ENCODE data around the gene SMOC2. TPM values are rescaled to one million over a fixed set of nuclear protein-coding genes. Genes with fewer than 3 reads are reported as not detected.

The SMOC2 gene
- total RNA-seq, 1 experiment from 2014 or later, result 0.42 TPM

DNA sequence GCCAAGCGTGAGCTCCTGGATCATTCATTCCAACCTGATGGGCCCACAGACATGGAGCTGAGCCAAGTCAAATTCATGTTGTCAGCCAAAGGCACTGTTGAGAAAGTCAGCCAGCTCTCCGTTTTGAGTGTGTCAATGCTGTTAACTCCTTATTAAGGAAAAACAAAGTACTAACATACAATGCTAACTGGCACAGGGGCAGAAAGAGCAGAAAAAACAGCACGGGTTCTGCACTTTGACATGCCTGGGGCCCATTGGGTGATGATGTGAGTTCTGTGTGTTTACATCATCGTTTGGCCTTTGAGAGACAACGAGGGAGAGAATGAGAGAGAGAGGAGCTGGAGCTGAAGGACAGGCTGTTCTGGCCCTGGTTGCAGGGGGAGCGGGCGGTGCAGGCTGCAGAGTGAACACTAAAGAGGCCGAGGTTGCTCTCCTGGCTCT, 85.9 kb downstream of the SMOC2 start:
- Histone ChIP-seq H3K4me2 (ENCODE audit: low read length) (no peak overlapping the region), H3K9me3 (ENCODE audit: control insufficient read depth in 1 of 2, insufficient read depth in 1 of 2, low read depth in 1 of 2, low read length in 2 of 2) (no peaks in the 10 kb centered on the region), H3K36me3 (ENCODE audit: control insufficient read depth in 1 of 2, insufficient read depth in 2 of 2, low read length in 2 of 2) (no peaks in the 10 kb centered on the region), H3K9me2 (ENCODE audit: insufficient read depth) (no peaks in the 10 kb centered on the region), H3K9ac (ENCODE audit: low read length) (no peak overlapping the region), H2AFZ (ENCODE audit: low read depth, low read length, poor library complexity, severe bottlenecking) (no peak overlapping the region), H3K27ac (ENCODE audit: low read depth, low read length) (no peak overlapping the region), H3K4me1 (ENCODE audit: control insufficient read depth in 1 of 2, insufficient read depth in 2 of 2, low read length in 2 of 2) (peaks cover 5 to 8% of the 10 kb centered on the region in 2 experiments; a peak in 3 of 4 replicates), H3K27me3 (ENCODE audit: insufficient read depth, low read length) (no peaks in the 10 kb centered on the region), H4K20me1 (ENCODE audit: insufficient read depth) (no peaks in the 10 kb centered on the region), H3K4me3 (replicated peaks in 1 of 2; ENCODE audit: low read depth in 1 of 2, low read length in 2 of 2) (no peak overlapping the region), H3K79me2 (ENCODE audit: insufficient read depth, low read length) (no peaks in the 10 kb centered on the region)
- TF ChIP-seq EGR1 (IDR thresholded peaks at IDR 0.05; ENCODE audit: low read depth) (no peak), JUND (IDR thresholded peaks at IDR 0.05) (no peak), SRF (IDR thresholded peaks at IDR 0.05; ENCODE audit: low read depth) (no peak), RAD21 (IDR thresholded peaks at IDR 0.05; ENCODE audit: low read depth) (no peak), SP1 (IDR thresholded peaks at IDR 0.05; ENCODE audit: low read depth) (no peak), ZFX (IDR thresholded peaks at IDR 0.05) (no peak), CBX3 (IDR thresholded peaks at IDR 0.05; ENCODE audit: low read depth) (no peak), TCF7L2 (IDR thresholded peaks at IDR 0.05; ENCODE audit: borderline replicate concordance, extremely low read depth, insufficient read depth, insufficient read length) (no peak), EZH2phosphoT487 (IDR thresholded peaks at IDR 0.05; ENCODE audit: borderline replicate concordance) (no peak), ELF1 (IDR thresholded peaks at IDR 0.05; ENCODE audit: borderline replicate concordance, low read depth) (no peak), YY1 (IDR thresholded peaks at IDR 0.05; ENCODE audit: extremely low read depth, insufficient replicate concordance, low read depth, low read length) (no peak)
- TF ChIP-seq, protein P1, sequence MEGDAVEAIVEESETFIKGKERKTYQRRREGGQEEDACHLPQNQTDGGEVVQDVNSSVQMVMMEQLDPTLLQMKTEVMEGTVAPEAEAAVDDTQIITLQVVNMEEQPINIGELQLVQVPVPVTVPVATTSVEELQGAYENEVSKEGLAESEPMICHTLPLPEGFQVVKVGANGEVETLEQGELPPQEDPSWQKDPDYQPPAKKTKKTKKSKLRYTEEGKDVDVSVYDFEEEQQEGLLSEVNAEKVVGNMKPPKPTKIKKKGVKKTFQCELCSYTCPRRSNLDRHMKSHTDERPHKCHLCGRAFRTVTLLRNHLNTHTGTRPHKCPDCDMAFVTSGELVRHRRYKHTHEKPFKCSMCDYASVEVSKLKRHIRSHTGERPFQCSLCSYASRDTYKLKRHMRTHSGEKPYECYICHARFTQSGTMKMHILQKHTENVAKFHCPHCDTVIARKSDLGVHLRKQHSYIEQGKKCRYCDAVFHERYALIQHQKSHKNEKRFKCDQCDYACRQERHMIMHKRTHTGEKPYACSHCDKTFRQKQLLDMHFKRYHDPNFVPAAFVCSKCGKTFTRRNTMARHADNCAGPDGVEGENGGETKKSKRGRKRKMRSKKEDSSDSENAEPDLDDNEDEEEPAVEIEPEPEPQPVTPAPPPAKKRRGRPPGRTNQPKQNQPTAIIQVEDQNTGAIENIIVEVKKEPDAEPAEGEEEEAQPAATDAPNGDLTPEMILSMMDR (IDR thresholded peaks at IDR 0.05 in 2 of 3, conservative IDR thresholded peaks at IDR 0.05 in 1 of 3; ENCODE audit: borderline replicate concordance in 1 of 3, insufficient read depth in 1 of 3, low read depth in 2 of 3, low read length in 2 of 3), result no peak
- TF ChIP-seq, protein P2, sequence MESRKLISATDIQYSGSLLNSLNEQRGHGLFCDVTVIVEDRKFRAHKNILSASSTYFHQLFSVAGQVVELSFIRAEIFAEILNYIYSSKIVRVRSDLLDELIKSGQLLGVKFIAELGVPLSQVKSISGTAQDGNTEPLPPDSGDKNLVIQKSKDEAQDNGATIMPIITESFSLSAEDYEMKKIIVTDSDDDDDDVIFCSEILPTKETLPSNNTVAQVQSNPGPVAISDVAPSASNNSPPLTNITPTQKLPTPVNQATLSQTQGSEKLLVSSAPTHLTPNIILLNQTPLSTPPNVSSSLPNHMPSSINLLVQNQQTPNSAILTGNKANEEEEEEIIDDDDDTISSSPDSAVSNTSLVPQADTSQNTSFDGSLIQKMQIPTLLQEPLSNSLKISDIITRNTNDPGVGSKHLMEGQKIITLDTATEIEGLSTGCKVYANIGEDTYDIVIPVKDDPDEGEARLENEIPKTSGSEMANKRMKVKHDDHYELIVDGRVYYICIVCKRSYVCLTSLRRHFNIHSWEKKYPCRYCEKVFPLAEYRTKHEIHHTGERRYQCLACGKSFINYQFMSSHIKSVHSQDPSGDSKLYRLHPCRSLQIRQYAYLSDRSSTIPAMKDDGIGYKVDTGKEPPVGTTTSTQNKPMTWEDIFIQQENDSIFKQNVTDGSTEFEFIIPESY (IDR thresholded peaks at IDR 0.05; ENCODE audit: extremely low read depth, insufficient replicate concordance, low read length), result no peak
- ATAC-seq (no peak), DNase-seq (ENCODE audit: low read depth, low spot score) (no peak)
- ChIA-PET POLR2A (no interaction called here), CTCF (no interaction called here), RAD21 (ENCODE audit: low non-redundant PET in 1 of 2, low total read pairs in 2 of 2, uncharacterized antibody in 2 of 2, unreplicated experiment in 2 of 2) (no interaction called here)
- intact Hi-C loops (cut with micrococcal nuclease), result no loop called here
- BruUV-seq (replicated peaks), result no TSS peak
